Tibial nerve (tissue), 4 donors: ENCODE results near the gene ZBED4.

Experiments
- EP300 ChIP-seq, 2 donors: sonication (generic); formaldehyde crosslinking; IDR thresholded peaks; one replicate each; pipeline ENCODE4 v1.6.1; 2017; ENCODE audit warnings: antibody characterized with exemption in 2 of 2, mild to moderate bottlenecking in 1 of 2
- POLR2A ChIP-seq, 2 donors: fragments of 450-650 bp; IDR thresholded peaks; one replicate each; pipeline ENCODE4 v1.6.1; 2017; ENCODE audit warnings: antibody characterized with exemption in 2 of 2, mild to moderate bottlenecking in 2 of 2, moderate library complexity in 2 of 2
- TF ChIP-seq, protein P1 (sequence below), 5 experiments: fragments of 200-600 bp in 3 of 5; fragments of 450-650 bp in 2 of 5; sonication (generic) in 3 of 5; IDR thresholded peaks; one replicate each; pipeline ENCODE4 v1.5.1; 2016 to 2019; ENCODE audit warnings: antibody characterized with exemption in 5 of 5, mild to moderate bottlenecking in 3 of 5, moderate library complexity in 2 of 5

- TF ChIP-seq, protein P1, sequence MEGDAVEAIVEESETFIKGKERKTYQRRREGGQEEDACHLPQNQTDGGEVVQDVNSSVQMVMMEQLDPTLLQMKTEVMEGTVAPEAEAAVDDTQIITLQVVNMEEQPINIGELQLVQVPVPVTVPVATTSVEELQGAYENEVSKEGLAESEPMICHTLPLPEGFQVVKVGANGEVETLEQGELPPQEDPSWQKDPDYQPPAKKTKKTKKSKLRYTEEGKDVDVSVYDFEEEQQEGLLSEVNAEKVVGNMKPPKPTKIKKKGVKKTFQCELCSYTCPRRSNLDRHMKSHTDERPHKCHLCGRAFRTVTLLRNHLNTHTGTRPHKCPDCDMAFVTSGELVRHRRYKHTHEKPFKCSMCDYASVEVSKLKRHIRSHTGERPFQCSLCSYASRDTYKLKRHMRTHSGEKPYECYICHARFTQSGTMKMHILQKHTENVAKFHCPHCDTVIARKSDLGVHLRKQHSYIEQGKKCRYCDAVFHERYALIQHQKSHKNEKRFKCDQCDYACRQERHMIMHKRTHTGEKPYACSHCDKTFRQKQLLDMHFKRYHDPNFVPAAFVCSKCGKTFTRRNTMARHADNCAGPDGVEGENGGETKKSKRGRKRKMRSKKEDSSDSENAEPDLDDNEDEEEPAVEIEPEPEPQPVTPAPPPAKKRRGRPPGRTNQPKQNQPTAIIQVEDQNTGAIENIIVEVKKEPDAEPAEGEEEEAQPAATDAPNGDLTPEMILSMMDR (IDR thresholded peaks at IDR 0.05), result no peak
- TF ChIP-seq POLR2A (IDR thresholded peaks at IDR 0.05), result no peak
- no peak for TF ChIP-seq EP300 (IDR thresholded peaks at IDR 0.05)
Observed at GRCh38 chr22:49928555-49929210, 75.0 kb downstream of the ZBED4 start.
